Sigmoid colon (tissue), 3 donors: ENCODE measurements around the gene EXOC3L1.

Experiments used
- POLR2A ChIP-seq, 2 donors: fragments of 450-650 bp; IDR thresholded peaks; one replicate each; pipeline ENCODE4 v1.6.1; 2016; ENCODE audit warnings: antibody characterized with exemption in 2 of 2, mild to moderate bottlenecking in 2 of 2, moderate library complexity in 2 of 2
- TF ChIP-seq, protein P1 (sequence below), 4 experiments: fragments of 450-650 bp in 3 of 4; fragments of 200-600 bp in 1 of 4; IDR thresholded peaks; one replicate each; pipeline ENCODE4 v1.5.1; 2016 to 2019; ENCODE audit warnings: antibody characterized with exemption in 4 of 4, mild to moderate bottlenecking in 3 of 4, moderate library complexity in 2 of 4

DNA sequence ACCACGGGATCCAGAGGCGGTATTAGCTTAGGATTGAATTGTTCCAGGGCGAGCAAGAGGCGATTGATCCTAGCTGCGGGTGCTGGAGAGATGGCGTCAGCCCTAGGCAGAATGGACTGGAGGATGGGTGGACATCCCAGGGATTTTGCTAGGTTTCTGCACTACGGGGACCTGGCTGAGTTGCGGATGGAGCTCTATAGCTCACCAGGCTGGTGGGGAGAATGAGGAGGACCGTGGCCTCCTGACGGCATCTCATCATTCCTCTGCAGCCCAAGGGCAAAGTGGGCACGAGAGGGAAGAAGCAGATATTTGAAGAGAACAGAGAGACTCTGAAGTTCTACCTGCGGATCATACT, 37.6 kb upstream of the EXOC3L1 start:
- TF ChIP-seq POLR2A (IDR thresholded peaks at IDR 0.05): no peak
- TF ChIP-seq, protein P1, sequence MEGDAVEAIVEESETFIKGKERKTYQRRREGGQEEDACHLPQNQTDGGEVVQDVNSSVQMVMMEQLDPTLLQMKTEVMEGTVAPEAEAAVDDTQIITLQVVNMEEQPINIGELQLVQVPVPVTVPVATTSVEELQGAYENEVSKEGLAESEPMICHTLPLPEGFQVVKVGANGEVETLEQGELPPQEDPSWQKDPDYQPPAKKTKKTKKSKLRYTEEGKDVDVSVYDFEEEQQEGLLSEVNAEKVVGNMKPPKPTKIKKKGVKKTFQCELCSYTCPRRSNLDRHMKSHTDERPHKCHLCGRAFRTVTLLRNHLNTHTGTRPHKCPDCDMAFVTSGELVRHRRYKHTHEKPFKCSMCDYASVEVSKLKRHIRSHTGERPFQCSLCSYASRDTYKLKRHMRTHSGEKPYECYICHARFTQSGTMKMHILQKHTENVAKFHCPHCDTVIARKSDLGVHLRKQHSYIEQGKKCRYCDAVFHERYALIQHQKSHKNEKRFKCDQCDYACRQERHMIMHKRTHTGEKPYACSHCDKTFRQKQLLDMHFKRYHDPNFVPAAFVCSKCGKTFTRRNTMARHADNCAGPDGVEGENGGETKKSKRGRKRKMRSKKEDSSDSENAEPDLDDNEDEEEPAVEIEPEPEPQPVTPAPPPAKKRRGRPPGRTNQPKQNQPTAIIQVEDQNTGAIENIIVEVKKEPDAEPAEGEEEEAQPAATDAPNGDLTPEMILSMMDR (IDR thresholded peaks at IDR 0.05): no peak
